Gastroesophageal sphincter (tissue), 3 donors: ENCODE data around the gene LMO1.

ENCODE experiments used
- CTCF ChIP-seq, 4 experiments: fragments of 200-600 bp in 2 of 4; fragments of 450-650 bp in 2 of 4; sonication (generic) in 1 of 4; IDR thresholded peaks; one replicate each; pipeline ENCODE4 v1.5.1; 2017 to 2019; ENCODE audit warnings: antibody characterized with exemption in 4 of 4, mild to moderate bottlenecking in 2 of 4, moderate library complexity in 2 of 4
- POLR2A ChIP-seq, 2 donors: fragments of 450-650 bp; IDR thresholded peaks; one replicate each; pipeline ENCODE4 v1.6.1; 2017; ENCODE audit warnings: antibody characterized with exemption in 2 of 2, mild to moderate bottlenecking in 2 of 2, moderate library complexity in 1 of 2
- POLR2AphosphoS5 ChIP-seq: sonication (generic); formaldehyde crosslinking; IDR thresholded peaks from one replicate; pipeline ENCODE4 v1.6.1; 2017; ENCODE audit warnings: antibody characterized with exemption

- no peak for TF ChIP-seq CTCF (IDR thresholded peaks at IDR 0.05)
- no peak for TF ChIP-seq POLR2A (IDR thresholded peaks at IDR 0.05)
- TF ChIP-seq POLR2AphosphoS5 = no peak
Measured at GRCh38 chr11:8196749-8197148, 66.9 kb downstream of the LMO1 start.
